Left lobe of liver (tissue), 2 donors: Measurements from ENCODE around the gene MEGF6. TPM values are rescaled to one million over a fixed set of nuclear protein-coding genes. Genes with fewer than 3 reads are reported as not detected.
"Not testable (repeated sequence)": the region's sequence is repeated elsewhere in the genome, so short reads cannot be mapped to it uniquely, and the experiment has no call there.

Experiments used
- ATAC-seq: fragments of 200-7000 bp; cut with Tn5 transposase; one replicate; pipeline ENCODE4 v1.9.1; 2020; ENCODE audit warnings: mild to moderate bottlenecking, moderate library complexity
- DNase-seq: peaks from one replicate; pipeline ENCODE4 v3.0.0-alpha.2; 2020; ENCODE audit warnings: low spot score
- total RNA-seq: library from RNA; stranded (reverse); gene quantifications from one replicate; pipeline ENCODE4 v1.2.1, GENCODE V29; 2021
- donor health status: DM: no; HTN: no; CAD: no; lungs with moderate emphysema.
- donor health status: DM: no; HTN: yes; CAD: no.

Gene MEGF6
- total RNA-seq, 1 donor from 2014 or later = 6.9 TPM

GRCh38 chr1:3596663-3597598 is 14.4 kb downstream of the MEGF6 start:
- no peak for DNase-seq

GRCh38 chr1:3595949-3596348 is 15.4 kb downstream of the MEGF6 start:
- ATAC-seq (no peak), DNase-seq (no peak)

More at GRCh38 chr1:3596663-3597598, 14.4 kb downstream of the MEGF6 start:
- no peak for ATAC-seq

GRCh38 chr1:3594706-3595377 is 16.5 kb downstream of the MEGF6 start:
- DNase-seq (no peak), ATAC-seq (no peak)

- DNase-seq (no peak), ATAC-seq (no peak)
These were observed 17.6 kb downstream of the MEGF6 start for GRCh38 chr1:3593745-3594144.

GRCh38 chr1:3593334-3593733 is 18.0 kb downstream of the MEGF6 start:
- DNase-seq (no peak), ATAC-seq (no peak)

- ATAC-seq = no peak
- DNase-seq = no peak
These were observed 20.1 kb downstream of the MEGF6 start for GRCh38 chr1:3590951-3591865.

GRCh38 chr1:3590139-3590763 is 21.1 kb downstream of the MEGF6 start:
- ATAC-seq (peak; percentile 38), DNase-seq (no peak)

GRCh38 chr1:3588395-3588794 is 22.9 kb downstream of the MEGF6 start:
- no peak for DNase-seq
- ATAC-seq = no peak

GRCh38 chr1:3586986-3587759 is 24.1 kb downstream of the MEGF6 start:
- ATAC-seq (no peak), DNase-seq (no peak)

- no peak for ATAC-seq
- no peak for DNase-seq
These were observed 25.3 kb downstream of the MEGF6 start for GRCh38 chr1:3585940-3586568.

GRCh38 chr1:3585353-3585868 is 25.9 kb downstream of the MEGF6 start:
- not testable (repeated sequence) for DNase-seq, ATAC-seq

GRCh38 chr1:3584915-3585314 is 26.4 kb downstream of the MEGF6 start:
- no peak for DNase-seq
- ATAC-seq = no peak

- not testable (repeated sequence) for DNase-seq, ATAC-seq
These were observed 27.6 kb downstream of the MEGF6 start for GRCh38 chr1:3583751-3584150.

GRCh38 chr1:3581296-3582036 is 29.8 kb downstream of the MEGF6 start:
- no peak for DNase-seq
- no peak for ATAC-seq

GRCh38 chr1:3580231-3580630 is 31.1 kb downstream of the MEGF6 start:
- ATAC-seq (no peak), DNase-seq (no peak)

GRCh38 chr1:3579626-3580025 is 31.7 kb downstream of the MEGF6 start:
- DNase-seq (no peak), ATAC-seq (no peak)

- DNase-seq = no peak
- no peak for ATAC-seq
These were observed 32.4 kb downstream of the MEGF6 start for GRCh38 chr1:3578906-3579305.

- ATAC-seq (no peak), DNase-seq (no peak)
These were observed 32.9 kb downstream of the MEGF6 start for GRCh38 chr1:3578433-3578805.
